ENCODE measurements around the gene ZGPAT.

Gene ZGPAT

GRCh38 chr20:63778034-63778752 lies 70.4 kb downstream of the ZGPAT start:
- no peak for DNase-seq

GRCh38 chr20:63778857-63779256 lies 71.0 kb downstream of the ZGPAT start:
- no peak for DNase-seq

- no peak for DNase-seq
Observed at GRCh38 chr20:63781181-63781580, 73.3 kb downstream of the ZGPAT start.

GRCh38 chr20:63782051-63782471 lies 74.2 kb downstream of the ZGPAT start:
- DNase-seq, result no peak

- no peak for DNase-seq
Observed at GRCh38 chr20:63782521-63782971, 74.7 kb downstream of the ZGPAT start.

- DNase-seq, result no peak
Observed at GRCh38 chr20:63783970-63784369, 76.1 kb downstream of the ZGPAT start.

- DNase-seq, result peak in 4 of 56 donors; percentile 20 to 53 (median 32)
Observed at GRCh38 chr20:63785691-63786131, 77.9 kb downstream of the ZGPAT start.

All from nucleus accumbens (tissue), 56 donors.